Measurements from ENCODE around the gene FSD1L. TPM values are rescaled to one million over a fixed set of nuclear protein-coding genes. Genes with fewer than 3 reads are reported as not detected.

The FSD1L gene
- total RNA-seq, 3 donors from 2014 or later: 3.4 to 5.9 (median 5.2) TPM

DNA sequence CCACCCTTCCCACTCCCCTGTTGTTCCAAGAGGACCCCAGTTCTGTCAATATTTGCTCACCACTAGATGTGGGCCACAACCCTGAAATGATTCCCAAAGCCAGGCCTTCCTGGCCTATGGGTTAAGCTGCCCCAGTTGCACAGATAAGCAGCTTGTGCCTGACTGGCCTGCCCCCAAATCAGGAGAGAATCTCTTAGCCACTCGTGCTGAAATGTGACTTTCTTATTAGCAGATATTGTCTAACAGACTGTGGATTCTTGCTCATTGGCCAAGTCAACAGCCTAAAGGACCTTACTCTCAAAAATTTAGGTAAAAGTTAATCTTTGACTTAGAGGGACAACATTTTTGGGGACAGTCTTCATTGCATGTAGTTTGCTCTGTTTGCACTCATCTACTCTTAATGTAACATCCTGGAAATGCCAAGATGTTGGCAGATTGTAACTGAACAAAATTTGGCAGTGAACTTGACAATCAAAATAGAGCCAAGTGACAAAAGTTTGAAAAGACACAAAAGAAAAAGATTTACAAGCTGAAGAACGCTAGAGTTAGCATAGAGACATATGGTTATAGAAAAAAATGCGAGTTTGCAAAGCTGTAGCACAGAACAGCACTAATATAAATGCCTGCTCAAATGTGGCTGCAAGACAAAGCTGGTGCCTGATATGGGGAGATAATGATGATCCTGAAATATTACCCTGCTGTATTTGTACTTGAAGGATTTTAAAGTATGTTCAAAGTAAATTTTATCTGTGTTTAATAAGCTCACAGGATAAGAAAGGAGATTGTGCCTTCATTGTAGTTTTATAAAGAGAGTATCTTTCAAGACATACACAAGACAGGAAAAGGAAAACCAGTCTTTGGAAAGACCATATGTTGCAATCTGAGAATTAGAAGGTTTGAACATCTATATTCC lies 29.0 kb upstream of the FSD1L start:
- no peak overlapping the region for H3K4me3 ChIP-seq
- H3K27ac ChIP-seq: no peak overlapping the region
- no peaks in the 10 kb centered on the region for H3K27me3 ChIP-seq
- TF ChIP-seq POLR2A (IDR thresholded peaks at IDR 0.05) (no peak), CTCF (IDR thresholded peaks at IDR 0.05) (no peak), POLR2AphosphoS5 (IDR thresholded peaks at IDR 0.05) (no peak)
- intact Hi-C loops (cut with DNase I; ENCODE audit: low total_unique reads): loop anchor here (10.0 kb wide), 1 partner anchor 494 kb away; the partner anchor contains the start of gene ABCA1
- no peak for DNase-seq (ENCODE audit: low spot score in 2 of 2)
- no peaks in the 10 kb centered on the region for H3K36me3 ChIP-seq
- no peaks in the 10 kb centered on the region for H3K9me3 ChIP-seq
- no peaks in the 10 kb centered on the region for H3K4me1 ChIP-seq

- Histone ChIP-seq H3K9me3 (no peaks in the 10 kb centered on the region), H3K27me3 (no peaks in the 10 kb centered on the region), H3K4me3 (no peak overlapping the region), H3K27ac (no peak overlapping the region), H3K36me3 (no peaks in the 10 kb centered on the region), H3K4me1 (no peaks in the 10 kb centered on the region)
- intact Hi-C loops (cut with DNase I; ENCODE audit: low total_unique reads): loop anchor here (10.0 kb wide), 1 partner anchor 495 kb away; the partner anchor contains the start of gene ABCA1
- DNase-seq (ENCODE audit: low spot score in 2 of 2): no peak
- no peak for TF ChIP-seq POLR2A (IDR thresholded peaks at IDR 0.05)
- no peak for TF ChIP-seq CTCF (IDR thresholded peaks at IDR 0.05)
Observed at GRCh38 chr9:105419816-105420597, 27.8 kb upstream of the FSD1L start.

- intact Hi-C loops (cut with DNase I; ENCODE audit: low total_unique reads): no loop called here
- no peaks in the 10 kb centered on the region for H3K27me3 ChIP-seq
- H3K36me3 ChIP-seq: no peaks in the 10 kb centered on the region
- TF ChIP-seq CTCF (IDR thresholded peaks at IDR 0.05) (no peak), POLR2A (IDR thresholded peaks at IDR 0.05) (no peak), POLR2AphosphoS5 (IDR thresholded peaks at IDR 0.05) (no peak)
- DNase-seq (ENCODE audit: low spot score in 2 of 2): no peak
- no peaks in the 10 kb centered on the region for H3K9me3 ChIP-seq
- H3K4me1 ChIP-seq: no peaks in the 10 kb centered on the region
- H3K4me3 ChIP-seq: no peak overlapping the region
- no peak overlapping the region for H3K27ac ChIP-seq
Observed at GRCh38 chr9:105421154-105421553, 26.7 kb upstream of the FSD1L start.

DNA sequence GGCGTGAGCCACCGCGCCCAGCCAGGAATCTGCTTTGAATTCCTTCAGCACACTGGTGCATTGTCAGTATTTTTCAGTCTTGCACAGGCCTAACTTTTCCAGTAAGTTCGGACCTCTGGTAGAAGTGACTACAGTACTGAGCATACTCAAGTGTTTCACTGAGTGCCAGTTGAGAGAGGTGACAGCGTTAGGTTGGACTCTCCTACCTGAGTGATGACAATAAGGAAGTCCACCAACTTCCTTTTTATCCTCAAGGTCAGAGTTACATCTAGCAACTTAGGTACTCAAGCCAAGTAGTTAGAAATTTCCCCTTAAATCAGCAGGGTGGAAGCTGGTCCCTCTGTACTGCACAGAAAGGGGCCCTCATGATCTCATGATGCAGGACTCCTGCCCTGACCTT lies 26.0 kb upstream of the FSD1L start:
- Histone ChIP-seq H3K36me3 (no peaks in the 10 kb centered on the region), H3K27me3 (no peaks in the 10 kb centered on the region), H3K9me3 (no peaks in the 10 kb centered on the region), H3K4me3 (no peak overlapping the region), H3K27ac (no peak overlapping the region), H3K4me1 (no peaks in the 10 kb centered on the region)
- intact Hi-C loops (cut with DNase I; ENCODE audit: low total_unique reads): no loop called here
- DNase-seq (ENCODE audit: low spot score in 2 of 2): no peak
- TF ChIP-seq POLR2AphosphoS5 (IDR thresholded peaks at IDR 0.05): no peak
- no peak for TF ChIP-seq CTCF (IDR thresholded peaks at IDR 0.05)
- no peak for TF ChIP-seq POLR2A (IDR thresholded peaks at IDR 0.05)
